ENCODE data around the gene PRSS1.
"Not testable (repeated sequence)": the region's sequence is repeated elsewhere in the genome, so short reads cannot be mapped to it uniquely, and the experiment has no call there.

PRSS1 gene

DNA sequence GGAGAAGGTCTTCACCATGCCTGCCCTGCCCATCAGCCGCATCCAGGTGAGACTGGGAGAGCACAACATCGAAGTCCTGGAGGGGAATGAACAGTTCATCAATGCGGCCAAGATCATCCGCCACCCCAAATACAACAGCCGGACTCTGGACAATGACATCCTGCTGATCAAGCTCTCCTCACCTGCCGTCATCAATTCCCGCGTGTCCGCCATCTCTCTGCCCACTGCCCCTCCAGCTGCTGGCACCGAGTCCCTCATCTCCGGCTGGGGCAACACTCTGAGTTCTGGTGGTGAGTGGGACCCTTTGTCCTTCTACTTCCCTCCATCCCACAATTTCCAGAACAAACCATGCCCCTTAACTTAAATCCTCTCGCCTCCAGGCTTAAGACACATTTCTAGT is 24.0 kb downstream of the PRSS1 start:
- DNase-seq (ENCODE audit: low read depth in 2 of 2) = no peak

GRCh38 chr7:142773937-142774744 is 24.9 kb downstream of the PRSS1 start:
- DNase-seq (ENCODE audit: low read depth in 2 of 2) = no peak

GRCh38 chr7:142774826-142775225 is 25.6 kb downstream of the PRSS1 start:
- no peak for DNase-seq (ENCODE audit: low read depth in 2 of 2)

DNA sequence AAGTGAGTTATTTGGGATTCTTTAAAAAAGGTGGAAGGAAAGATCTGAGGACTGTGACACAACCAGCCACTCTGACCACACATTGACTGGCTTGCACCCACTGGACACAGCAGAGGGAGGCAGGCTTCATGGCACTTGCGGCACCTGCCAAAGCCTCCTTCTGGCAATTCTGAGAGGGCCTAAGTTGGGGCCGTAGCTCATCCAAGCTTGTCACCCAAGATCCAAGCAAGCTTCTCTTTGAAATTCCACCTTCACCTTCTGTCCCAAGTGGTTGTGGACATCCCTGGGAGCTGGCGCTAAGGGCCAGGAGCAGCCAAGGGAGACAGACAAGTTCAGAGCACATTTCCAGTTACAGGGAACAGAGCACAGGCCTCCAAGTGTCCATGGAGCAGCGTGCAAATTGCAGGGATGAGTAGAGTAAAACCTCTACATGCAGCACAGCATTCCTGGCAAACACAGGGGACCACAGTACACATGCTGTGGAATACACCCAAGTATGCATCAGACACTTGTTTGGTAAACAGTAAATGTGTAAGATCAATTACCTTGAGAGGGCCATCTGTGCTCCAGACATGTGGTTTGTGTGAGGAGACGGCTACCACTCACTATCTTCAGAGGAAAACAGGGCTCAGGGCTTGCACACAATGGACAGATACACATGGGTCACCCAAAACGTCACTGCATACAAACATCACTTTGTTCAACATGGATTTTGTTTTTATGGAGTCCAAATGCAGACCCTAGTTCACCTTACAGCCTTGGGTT is 26.3 kb downstream of the PRSS1 start:
- DNase-seq (ENCODE audit: low read depth in 2 of 2) = not testable (repeated sequence)

DNA sequence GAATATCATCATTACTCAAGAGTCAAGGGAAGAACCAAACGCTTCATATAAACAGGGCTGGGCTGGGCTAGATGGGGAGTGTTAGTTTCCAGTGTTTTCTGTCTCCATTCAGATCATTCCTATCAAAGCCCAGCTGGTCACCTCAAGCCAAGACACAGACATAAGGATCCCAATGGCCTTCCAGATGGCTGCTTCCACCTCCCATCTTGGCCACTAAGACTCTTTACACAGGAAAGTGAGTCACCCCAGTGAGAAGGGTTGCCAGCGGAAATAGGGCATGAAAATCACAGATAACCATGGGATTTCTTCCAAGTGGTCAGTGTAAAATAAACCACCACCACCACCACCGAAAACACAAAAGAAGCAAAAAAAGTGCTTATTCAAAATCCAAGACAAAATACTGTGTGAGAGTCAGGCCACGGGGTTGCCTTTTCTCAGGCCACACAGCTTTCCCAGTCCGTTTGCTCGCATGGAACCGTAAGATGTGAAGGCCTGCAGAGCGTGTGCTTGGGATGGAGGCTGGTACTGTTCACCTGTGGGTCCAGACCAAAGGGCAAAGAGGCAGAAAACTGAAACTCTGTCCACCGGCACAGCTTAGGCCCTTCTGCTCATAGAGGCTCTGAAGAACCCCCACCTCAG is 27.1 kb downstream of the PRSS1 start:
- DNase-seq (ENCODE audit: low read depth in 2 of 2) = no peak

DNA sequence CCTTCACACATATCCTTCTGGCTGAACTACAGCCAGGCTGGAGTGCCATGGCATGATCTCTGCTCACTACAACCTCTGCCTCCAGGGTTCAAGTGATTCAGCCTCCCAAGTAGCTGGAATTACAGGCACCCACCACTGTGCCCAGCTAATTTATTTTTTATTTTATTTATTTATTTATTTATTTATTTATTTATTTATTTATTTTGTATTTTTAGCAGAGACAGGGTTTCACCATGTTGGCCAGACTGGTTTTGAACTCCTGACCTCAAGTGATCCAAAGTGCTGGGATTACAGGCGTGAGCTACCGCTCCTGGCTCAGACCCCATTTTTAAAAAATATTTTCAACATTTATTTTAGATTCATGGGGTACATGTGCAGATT is 27.6 kb downstream of the PRSS1 start:
- not testable (repeated sequence) for DNase-seq (ENCODE audit: low read depth in 2 of 2)

DNA sequence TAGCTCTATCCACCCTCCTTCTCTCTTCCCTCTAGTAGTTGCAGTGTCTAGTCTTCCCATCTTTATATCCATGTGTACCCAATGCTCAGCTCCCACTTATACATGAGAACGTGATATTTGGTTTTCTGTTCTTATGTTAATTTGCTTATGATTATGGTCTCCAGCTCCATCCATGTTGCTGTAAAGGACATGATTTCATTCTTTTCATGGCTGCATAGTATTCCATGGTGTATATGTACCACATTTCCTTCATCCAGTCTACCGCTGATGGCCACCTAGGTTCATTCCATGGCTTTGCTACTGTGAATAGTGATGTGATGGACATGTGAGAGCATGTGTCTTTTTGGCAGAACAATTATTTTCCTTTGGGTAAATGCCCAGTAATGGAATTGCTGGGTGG is 28.0 kb downstream of the PRSS1 start:
- no peak for DNase-seq (ENCODE audit: low read depth in 2 of 2)

DNA sequence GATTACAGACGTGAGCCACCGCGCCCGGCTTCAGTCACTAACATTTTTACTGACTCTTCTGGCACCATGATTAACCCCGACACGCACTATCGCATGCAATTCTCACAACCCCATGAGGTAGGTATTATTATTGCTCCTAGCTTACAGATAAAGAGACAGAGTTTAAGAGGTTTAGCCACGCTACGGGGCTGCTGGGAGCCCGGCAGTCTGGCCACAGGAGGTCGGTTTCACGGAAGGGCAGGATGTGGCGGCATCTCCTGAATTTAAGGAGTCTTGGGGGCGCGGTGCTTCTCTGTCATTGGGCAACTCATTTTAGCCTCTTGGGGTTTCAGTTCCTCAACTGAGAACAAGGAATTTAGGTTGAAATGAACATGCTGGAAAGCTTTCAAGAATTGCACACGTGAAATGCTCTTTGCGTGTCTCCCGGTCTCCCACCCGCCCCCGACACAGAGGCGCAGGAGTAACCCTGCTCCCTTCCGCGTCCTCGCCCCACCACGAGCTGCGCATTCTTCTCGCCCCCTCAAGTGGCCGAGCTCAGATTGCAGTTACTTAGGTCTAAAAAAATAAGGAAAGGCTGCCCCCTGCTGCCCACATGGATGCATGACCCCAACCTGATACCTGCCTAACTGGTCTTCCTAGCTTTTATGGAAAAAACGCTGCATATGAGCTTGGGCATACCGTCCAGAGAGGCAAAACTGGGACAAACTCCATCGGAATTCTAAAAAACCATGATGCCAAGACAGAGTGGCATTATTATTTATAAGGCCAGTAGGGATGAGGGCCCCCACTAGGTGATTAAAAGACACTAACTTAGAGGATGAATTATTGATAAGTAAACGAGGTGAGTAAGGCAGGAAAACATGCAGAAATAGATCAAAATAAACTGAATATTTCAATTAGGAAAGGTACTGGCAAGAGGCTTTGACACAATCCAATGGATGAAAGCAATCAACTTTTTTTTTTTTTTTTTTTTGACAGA is 33.9 kb downstream of the PRSS1 start:
- peak in 1 of 2 donors; percentile 57 for DNase-seq (ENCODE audit: low read depth in 2 of 2)

- no peak for DNase-seq (ENCODE audit: low read depth in 2 of 2)
These were observed 34.8 kb downstream of the PRSS1 start for GRCh38 chr7:142784096-142784495.

DNA sequence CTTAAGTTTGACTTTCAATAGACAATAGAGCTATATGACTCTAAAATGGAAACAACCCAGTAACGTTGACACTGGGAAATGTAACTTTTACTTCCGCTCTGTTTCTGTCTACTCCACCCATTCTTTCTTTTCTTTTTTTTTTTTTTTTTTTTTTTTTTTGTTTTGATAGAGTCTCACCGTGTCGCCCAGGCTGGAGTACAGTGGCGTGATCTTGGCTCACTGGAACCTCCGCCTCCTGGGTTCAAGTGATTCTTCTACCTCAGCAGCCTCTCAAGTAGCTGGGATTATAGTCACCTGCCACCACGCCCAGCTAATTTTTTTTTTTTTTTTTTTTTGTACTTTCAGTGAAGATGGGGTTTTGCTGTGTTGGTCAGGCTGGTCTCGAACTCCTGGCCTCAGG is 35.4 kb downstream of the PRSS1 start:
- DNase-seq (ENCODE audit: low read depth in 2 of 2) = no peak

GRCh38 chr7:142785841-142786250 is 36.6 kb downstream of the PRSS1 start:
- peak in 1 of 2 donors; percentile 74 for DNase-seq (ENCODE audit: low read depth in 2 of 2)

GRCh38 chr7:142787034-142787768 is 37.9 kb downstream of the PRSS1 start:
- no peak for DNase-seq (ENCODE audit: low read depth in 2 of 2)

GRCh38 chr7:142787783-142788182 is 38.5 kb downstream of the PRSS1 start:
- no peak for DNase-seq (ENCODE audit: low read depth in 2 of 2)

DNA sequence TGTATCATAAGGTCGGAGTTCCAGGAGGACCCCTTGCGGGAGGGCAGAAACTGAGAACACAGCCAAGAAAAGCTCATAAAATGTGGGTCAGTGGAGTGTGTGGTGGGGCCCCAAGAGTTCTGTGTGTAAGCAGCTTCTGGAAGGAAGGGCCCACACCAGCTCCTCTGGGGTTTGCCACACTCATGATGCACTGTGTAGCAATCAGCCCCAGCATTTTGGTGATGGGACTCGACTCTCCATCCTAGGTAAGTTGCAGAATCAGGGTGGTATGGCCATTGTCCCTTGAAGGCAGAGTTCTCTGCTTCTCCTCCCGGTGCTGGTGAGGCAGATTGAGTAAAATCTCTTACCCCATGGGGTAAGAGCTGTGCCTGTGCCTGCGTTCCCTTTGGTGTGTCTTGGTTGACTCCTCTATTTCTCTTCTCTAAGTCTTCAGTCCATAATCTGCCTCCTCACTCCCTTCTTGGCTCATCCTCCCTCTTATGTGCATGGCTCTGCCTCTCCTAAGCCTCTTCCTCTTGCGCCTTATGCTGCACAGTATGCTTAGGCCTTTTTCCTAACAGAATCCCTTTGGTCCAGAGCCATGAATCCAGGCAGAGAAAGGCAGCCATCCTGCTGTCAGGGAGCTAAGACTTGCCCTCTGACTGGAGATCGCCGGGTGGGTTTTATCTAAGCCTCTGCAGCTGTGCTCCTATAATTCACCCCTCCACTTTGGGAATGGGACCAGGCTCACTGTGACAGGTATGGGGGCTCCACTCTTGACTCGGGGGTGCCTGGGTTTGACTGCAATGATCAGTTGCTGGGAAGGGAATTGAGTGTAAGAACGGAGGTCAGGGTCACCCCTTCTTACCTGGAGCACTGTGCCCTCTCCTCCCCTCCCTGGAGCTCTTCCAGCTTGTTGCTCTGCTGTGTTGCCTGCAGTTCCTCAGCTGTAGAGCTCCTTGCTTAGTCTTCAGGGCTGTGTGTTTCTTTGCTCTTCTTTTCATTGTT is 39.3 kb downstream of the PRSS1 start:
- no peak for DNase-seq (ENCODE audit: low read depth in 2 of 2)

DNA sequence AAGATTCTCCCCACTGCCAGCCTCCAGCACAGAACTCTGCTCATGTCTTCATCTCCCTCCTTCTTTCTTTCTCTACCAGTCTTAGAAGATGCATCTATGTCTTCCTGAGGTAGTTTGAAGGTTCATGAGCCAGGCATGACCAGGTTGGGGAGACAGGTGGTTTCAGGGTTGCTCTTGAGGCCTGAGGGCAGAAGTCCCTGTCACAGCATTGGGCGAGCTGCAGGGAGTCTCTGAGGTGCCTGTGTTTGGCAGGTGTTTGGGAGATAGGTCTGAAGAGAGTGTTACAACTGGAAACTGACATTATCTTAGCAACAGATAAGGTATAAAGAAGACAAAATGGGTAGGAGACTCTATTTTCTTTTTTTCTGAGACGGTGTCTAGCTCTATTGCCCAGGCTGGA is 40.2 kb downstream of the PRSS1 start:
- DNase-seq (ENCODE audit: low read depth in 2 of 2) = no peak

- no peak for DNase-seq (ENCODE audit: low read depth in 2 of 2)
These were observed 40.8 kb downstream of the PRSS1 start for GRCh38 chr7:142790056-142790455.

DNA sequence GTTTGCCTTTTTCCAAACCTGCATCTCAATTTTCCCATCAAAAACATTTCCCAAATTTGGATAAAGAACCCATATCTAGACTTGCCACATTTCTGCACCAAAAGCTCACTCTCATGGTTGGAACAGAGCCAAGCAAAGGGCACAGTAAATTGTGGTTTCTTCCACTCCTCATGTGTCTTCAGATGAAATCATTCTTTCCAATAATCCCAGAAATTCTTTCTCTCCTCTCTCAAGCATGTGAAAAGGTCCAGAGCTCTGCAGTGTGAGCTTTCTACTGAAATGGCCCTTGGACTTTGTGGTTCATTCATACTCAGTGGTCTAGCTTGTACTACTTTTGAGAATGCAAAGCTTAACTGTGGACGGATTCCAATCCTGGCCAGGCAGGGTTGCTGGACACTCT is 41.3 kb downstream of the PRSS1 start:
- DNase-seq (ENCODE audit: low read depth in 2 of 2) = no peak

- DNase-seq (ENCODE audit: low read depth in 2 of 2) = no peak
These were observed 42.2 kb downstream of the PRSS1 start for GRCh38 chr7:142791502-142791901.

DNA sequence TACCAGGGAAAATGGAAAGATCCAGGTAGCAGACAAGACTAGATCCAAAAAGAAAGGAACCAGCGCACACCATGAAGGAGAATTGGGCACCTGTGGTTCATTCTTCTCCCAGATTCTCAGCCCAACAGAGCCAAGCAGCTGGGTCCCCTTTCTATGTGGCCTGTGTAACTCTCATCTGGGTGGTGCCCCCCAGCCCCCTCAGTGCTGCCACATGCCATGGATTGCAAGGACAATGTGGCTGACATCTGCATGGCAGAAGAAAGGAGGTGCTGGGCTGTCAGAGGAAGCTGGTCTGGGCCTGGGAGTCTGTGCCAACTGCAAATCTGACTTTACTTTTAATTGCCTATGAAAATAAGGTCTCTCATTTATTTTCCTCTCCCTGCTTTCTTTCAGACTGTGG is 42.9 kb downstream of the PRSS1 start:
- DNase-seq (ENCODE audit: low read depth in 2 of 2) = no peak

- no peak for DNase-seq (ENCODE audit: low read depth in 2 of 2)
These were observed 43.3 kb downstream of the PRSS1 start for GRCh38 chr7:142792593-142792992.
